CD4-positive, alpha-beta T cell treated with Interleukin-21 for 1 hour (primary cell): Measurements from ENCODE around the gene SEL1L3.

Experiments
- DNase-seq: peaks from one replicate; pipeline ENCODE4 v3.0.0-alpha.2; 2020

The SEL1L3 gene

DNA sequence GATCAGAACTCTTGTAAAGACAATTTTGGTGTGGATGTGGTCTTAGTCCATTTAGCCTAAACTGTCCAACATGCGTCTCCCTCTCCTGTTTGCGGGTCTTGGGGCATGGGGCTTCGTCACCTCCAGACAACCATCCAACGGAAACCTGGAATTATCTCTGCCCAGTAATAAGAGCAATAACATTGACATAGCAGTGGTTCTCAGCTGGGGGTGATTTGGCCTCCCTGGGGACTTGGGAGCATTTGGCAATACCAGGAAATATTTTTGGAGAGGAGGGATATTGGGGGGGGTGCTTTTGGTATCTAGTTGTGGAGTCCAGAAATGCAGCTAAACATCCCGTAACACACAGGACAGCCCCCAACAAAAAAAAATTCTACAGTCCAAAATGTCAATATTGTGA, 47.2 kb downstream of the SEL1L3 start:
- no peak for DNase-seq

DNA sequence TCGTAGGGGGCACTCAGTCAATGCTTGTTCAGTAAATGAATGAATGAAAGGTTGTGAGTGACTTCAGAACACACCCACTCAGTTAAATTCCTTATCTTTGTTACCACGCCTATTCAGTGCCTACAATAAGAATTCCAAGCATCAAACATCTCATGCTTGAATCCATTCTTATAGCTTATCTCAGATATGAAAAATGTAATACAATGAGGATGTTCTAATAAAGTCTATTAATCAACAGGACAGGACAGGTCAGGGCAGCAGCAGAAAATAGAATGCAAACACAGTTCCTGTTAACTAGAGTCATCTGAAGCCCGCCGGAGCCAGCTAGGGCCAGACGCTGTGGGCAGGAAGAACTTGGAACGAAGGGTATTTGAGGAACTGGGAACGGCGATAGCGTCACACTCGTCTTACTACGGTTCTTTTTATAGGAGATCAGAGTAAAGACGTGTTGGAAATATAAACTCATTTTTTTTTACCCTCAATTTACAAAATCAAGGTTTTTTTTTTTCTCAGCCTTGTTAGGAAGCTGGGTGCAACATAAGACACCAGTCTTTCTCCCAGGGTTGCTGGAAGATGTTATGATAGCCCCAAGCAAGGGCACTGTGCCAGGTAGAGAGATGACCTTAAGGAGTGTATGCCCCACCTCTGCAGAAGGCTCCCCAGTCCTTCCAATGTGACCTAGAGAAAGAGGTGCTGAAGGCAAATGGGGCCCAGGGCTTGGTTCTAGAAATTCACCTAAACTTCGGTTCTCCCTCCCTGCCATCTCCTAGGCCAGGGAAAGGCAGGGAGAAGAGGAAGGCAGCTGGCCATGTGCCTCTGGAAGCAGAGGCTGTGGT, 48.3 kb downstream of the SEL1L3 start:
- DNase-seq: peak; percentile 5

DNA sequence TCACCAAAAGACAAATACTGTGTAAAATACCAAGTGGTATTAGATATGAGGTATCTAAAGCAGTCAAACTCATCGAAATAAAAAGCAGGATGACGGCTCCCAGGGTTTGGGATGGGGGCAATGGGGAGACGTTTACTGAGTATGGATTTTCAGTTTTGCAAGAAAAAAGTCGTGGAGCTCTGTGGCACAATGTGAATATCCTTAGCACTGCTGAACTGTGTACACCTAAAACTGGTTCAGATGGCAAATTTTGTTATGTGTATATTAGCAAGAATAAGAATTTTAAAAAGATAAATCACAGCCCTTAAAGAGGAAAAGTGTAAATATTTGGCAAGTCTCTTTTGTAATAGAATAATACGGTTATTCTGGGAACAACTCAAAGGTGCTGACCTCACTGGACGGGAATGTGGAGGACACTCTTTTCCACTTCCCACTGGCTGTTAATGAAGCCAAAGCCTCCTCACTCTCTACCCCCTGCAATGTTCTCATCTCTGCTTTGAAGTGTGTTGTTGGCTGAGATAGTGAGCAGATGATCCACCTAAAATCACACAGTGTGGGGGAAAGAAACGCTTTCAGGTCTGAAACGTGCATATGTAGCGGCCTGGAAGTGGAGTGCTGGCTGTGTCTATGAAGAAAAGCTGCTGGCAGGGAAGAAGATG, 49.2 kb downstream of the SEL1L3 start:
- DNase-seq: no peak

DNA sequence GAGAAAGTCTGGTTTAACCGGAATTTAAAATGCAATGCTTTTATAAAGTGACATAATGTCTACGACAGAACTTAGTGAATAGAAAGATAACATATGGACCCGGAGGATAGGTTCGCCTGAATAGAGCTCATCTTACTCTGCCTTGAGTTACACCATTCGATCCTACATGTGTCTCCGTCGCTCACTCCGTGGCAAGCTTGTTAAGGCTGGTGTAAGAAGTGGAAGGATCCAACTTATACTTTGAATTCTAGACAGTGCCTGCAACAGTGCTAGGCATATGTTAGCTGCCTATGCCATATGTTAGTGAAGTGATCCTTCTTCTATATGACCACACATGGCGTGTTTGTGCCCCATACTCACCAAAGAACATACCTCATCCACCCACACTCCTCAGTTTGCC, 50.9 kb downstream of the SEL1L3 start:
- no peak for DNase-seq

DNA sequence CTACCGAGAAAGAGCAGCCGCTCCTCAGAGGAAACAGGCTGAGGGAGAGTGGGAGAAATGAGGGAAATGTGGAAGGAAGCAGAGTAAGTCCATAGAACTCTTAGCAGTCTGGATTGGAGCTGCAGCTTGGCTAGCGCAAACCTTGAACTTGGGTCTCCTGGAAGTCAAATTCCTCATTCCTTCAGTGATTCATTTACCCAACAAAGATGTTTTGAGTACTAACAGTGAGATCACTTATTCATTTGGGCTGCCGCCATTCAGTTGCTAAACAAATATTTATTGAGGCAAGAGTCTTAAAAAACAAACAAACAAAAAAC, 51.5 kb downstream of the SEL1L3 start:
- DNase-seq: no peak

DNA sequence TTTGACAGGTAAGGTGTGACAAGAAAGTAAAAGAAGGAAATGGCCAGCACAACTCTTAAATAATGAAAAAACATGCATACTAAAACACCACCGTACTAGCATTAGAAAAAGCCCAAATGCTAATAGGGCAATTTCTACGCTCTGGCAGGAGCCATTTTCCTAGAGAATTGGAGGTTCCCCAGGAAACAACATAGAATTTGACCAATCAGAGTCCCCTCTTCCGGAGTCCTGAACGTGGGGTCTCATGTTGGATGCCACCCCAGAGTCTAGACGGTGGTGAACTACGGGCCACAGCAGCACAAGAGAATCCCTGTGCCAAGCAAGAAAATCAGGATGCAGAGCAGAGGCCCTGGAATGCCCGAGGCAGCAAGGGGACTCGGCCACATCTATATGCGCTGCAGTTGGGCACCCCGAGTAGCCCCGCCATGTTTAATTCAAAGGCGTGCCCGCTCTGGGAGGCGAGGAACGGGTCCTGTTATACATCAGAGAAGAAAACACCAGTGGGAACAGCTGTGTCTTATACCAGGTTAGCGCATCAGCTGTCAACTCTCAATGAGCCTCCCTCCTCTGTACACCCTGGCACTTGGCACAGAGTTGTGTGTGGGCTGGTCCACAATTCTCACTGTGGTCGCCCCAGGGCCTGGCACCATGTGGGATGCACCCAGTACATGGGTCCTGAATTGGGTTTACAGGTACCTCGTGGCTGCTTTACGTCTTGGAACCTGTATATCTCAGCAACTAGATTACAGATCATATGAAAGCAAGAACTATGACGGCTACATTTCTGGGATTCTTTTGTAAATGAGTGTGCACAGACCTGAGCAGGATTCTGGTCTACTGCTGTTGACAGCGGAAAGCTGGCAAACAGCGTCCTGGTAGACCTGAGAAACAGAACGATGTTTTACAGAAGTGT, 52.1 kb downstream of the SEL1L3 start:
- DNase-seq: no peak

DNA sequence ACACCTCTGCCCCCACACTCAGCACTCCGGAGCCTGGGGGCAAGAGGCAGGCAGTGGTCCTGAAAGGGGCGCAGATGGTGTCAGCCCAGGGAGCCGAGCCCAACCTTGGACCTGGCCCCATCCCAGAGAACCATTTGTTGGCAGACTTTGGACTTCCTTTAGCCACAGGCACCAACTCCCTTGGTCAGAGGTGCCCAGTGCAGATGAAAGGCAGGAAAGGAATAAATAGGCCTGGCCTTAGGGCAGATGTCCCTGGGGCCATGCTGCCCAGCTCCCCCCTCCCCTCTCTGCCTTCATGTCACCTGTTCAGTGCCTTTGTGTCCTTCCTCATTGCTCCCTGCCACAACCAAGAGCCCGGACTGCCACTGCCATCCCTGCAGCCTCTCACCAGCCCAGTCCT, 52.8 kb downstream of the SEL1L3 start:
- DNase-seq: no peak

DNA sequence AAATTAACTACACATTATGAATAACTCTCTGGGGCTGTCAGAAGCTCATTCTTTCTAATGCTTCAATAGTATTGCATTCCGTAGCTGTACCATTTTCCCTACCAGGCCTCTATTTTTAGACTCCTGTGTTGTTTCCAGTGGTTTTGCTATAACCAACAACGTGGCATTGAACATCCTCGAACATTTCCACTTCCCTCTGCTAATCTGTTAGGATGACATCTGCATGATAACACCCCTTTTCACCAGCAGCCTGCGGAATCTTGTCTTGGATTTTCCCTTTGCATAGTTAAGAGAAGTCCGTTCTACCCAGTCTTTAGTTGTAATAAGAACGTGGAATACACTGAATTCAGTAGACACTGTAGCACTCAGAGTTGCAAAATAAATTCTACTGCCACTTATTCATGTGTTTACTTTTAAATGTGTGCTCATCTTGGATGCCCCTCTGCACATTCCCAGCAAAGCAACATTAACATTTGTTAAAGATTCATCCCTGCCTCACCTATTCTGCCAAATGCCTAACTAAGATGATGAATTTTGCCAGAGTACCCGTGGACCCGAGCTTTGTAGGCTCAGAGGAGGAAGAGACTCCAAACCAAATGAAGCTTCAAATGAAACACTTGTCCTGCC, 55.6 kb downstream of the SEL1L3 start:
- DNase-seq: no peak

DNA sequence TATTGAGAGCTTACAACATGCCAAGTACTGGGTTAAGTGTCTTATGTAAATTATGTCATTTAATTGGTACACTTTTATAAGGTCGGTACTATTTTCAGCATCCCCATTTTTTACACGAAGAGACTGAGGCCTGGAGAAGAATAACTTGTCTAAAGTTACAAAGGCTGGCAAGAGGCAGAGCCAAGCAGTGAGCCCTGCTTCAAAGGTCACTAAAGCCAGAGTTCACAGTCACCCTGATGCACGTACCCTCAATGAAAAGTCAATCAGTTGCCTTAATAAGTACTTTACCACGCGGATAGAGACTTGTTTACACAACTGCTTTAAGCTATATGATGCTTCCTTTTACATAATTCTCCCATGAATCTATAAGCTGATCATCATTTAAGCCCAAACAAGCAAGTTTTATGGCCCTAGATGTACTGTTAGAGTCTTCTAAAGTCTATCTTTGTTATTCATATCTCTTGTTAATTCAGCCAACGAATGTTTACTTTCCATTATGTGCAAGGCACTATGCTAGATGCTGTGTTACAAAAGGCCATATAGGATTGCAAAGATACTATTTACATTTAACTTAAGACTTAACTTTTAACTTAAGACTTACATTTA, 57.4 kb downstream of the SEL1L3 start:
- no peak for DNase-seq

DNA sequence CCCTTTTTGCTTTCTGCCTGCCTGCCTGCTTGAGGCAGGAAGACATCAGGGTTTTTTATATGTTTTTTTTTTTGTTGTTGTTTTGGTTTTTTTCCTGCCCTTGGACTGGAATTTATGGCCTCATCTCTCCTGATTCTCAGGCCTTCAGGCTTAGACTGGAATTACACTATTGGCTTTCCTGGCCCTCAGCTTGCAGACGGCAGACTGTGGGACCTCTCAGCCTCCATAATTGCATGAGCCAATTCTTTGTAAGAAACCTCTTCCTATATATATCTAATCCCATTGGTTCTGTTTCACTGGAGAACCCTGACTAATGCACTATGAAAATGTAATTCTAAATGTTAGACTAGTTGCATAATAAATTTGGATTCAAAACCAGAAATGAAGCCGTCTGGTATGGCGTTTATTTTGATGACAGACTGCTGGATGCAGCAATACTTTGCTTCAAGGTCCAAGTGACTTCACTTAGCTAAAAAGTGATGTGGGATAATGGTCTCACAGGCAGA, 59.0 kb downstream of the SEL1L3 start:
- no peak for DNase-seq

DNA sequence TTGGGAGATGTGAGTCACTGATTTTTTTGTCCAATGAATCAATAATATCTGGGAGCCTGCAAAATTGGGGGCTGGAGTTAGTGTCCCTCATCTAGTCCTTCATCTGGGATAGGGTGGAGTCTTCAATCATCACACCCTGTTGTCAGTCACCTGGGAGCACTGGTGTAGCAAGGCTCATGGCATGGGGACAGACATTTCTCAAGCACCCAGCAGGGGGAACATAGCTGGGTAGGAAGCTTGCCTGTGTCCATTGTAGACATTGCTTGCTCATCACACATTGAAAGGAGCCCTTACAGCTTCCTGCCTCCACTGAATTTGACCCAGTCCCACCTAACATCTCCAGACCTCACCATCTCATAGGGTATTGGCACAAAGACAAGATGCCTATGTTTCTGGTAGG, 61.2 kb downstream of the SEL1L3 start:
- no peak for DNase-seq

DNA sequence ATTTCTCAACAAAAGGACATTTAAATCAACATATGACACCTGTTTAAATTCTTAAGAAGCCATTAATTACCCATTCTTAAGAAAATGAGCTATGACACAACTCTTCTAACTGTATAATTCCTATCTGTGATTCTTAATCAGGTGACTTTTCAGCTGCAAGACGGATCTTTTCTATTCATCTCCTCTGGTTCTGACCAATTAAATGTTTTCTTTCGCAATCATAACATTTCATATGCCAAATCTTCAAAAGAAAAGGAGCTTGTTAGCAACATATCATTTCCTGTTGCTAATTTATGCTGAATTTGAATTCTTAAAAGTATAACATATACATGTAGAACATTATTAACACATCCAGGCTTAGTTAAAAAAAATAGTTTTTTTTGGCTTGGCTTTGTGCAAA, 62.5 kb downstream of the SEL1L3 start:
- no peak for DNase-seq

DNA sequence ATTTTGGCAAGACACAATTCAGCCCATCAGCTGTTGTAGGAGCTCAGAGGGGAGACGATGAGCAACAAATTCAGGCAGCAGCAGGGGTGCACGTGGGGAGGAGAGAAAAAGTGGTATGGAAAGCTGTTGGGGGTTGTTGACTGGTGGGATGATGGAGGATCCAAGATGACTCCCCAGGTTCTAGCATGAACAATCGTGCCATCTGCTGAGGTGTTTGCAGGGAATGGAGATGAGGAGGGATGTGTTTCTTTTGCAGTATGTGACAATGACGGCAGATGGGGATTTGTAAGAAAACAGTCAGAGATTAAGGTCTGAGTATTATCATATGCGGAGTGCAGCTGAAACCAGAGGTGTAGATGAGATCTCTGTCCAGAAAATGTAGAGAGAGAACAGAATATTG, 63.3 kb downstream of the SEL1L3 start:
- no peak for DNase-seq

DNA sequence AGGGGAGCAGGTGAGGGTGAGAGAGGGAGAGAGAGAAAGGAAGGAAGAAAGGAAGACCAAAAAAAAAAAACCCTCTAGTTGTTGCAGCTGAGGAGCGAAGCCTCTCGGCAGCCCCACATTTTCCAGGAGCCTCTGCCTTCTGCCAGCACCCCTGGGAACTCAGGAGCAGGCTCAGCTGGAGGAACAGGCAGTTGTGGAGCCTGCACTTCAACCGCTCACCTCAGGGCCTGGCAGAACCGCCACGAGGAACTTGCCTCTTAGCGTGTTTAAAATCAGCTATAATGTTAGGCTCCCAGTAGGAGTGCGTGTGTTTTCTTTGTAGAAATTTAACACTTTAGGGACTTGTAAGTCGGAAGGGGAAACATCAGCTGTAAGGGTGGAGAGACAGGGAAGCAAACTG, 65.7 kb downstream of the SEL1L3 start:
- DNase-seq: no peak

DNA sequence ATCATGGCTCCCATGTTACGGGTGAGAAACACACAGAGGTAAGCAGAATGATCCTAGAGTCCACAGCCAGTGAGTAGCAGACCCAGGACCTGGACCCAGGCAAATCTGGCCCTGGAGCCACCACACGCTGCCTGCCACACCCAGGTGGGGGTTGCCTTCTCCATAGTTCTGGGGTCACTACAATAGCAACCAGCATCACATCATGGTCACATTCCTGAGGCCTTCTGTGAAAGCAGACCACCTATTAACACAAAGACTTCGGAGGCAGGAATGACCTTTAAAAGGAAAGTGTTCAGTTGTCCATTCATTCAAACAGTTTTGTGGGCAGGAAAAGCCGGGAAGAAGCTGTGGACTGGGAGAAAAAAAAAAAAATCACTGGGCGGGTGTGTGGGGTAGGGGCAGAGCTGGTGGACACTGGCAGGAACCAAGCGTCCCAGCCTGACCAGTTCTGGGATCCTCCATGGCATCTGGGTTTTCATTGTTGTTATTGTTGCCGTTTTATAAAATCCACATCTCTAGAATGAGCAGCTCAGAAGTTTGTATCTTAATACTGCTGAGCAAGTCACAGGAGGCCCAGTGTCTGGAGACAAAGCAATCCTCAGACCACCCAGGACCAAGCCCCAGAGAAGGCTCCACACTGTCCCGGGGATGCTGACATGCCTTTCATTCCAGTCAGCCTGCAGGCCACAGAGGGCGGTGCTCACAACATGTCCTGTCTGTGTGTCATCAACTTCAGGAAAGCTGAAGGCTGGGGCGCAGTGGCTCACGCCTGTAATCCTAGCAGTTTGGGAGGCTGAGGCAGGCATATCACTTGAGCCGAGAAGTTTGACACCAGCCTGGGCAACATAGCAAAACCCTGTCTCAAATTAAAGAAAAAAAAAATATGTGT, 67.0 kb downstream of the SEL1L3 start:
- no peak for DNase-seq

DNA sequence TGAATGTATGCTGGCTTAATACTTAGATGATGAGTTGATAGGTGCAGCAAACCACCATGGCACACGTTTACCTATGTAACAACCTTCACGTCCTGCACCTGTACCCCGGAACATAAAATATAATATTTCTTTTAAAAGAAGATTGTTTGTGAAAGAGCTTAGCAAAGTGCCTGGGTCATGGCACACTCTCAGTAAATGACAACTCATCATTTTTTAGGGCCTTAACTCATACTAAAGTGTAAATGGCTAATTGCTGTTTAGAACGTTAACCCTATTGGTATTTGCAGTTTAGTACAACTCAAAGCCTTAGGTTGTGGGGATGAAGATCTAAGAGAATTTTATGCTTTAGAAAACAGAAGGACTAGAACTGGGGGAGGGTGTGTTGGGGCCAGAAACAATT, 67.7 kb downstream of the SEL1L3 start:
- DNase-seq: no peak

DNA sequence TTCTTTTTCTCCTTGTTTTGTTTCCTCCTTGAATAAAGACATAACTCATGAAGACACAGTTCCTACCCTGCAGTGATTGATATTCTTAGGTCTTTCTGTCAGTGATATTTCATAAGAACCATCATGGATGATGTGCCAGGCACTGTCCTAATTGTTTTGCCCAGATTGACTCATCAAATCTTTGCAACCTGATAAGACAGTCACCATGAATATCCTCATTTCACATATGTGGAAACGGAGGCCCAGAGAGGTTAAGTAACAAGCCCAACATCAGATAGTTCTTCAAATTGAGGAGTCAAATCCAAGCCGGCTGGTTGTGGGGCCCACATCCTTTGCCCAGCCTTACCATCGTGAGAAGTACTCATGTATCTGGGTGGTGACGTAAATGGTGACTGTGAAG, 69.9 kb downstream of the SEL1L3 start:
- DNase-seq: no peak

DNA sequence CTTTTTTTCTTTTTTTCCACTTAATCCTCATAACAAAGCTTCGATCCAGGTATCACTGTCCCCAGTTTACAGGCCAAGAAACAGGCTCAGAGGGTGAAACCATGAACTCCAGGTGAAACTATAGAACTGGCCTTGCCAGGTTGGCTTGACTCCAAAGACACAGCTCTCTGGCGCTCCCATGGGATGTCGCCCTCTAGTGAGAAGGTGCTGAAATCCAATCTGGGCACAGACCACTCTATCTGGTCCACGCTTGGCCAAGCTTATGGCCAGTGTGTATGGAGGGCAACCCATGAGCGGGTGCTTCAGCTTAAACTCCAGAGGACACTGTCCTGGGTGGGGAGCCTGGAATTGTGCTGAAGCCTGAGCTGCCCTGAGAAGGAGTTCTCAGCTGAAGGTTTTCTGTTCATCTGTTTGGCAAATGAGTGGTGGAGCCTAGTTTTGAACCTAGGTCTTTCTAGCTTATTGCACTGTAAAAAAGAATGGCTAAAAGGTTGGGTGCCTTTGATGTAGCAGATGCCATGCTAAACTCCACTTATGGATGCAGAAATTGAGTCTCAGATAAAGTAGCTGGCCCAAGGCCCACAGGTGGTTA, 70.5 kb downstream of the SEL1L3 start:
- no peak for DNase-seq

DNA sequence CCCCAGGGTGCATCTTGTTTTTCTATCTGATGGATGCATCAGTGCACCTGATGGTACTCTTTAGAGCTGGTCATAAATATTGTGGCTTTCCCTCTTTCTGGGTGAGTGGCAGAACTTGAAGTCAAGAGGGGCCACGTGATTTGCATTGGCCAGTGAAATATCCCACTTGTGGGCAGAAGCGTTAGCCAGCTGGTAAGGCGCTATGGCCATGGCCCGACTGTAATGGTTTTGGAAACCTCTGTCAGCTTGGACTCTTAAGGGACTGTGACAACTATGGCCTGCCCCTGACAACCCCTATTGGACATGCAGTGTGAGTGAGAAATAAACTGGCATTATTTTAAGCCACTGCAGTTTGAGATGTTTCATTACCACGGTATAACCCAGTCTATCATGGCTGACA, 72.8 kb downstream of the SEL1L3 start:
- DNase-seq: no peak

DNA sequence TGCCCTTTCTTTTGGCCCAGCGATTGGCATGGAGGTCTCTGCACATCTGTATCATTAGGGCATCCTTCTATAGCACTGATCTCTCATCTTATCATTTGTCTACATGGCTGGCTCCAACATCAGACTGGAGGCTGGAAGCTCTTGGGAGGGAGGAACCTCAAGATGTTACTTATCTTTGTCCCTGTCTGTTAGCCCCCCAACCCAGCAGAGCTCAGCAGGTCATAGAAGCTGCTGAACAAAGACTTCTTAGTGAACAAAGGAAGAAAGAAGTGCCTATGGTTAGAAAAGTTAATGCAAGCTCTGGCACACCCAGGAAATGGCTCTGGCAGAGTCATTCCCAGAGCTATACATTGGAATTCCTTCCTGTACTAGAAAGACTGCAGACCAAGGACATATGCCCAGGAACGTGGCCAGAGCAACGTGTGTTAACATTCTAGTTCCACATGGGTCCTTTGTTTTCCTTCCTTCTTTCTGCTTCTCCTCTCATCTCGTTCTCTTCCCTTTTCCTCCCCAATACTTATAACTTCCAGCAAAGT, 74.0 kb downstream of the SEL1L3 start:
- no peak for DNase-seq

DNA sequence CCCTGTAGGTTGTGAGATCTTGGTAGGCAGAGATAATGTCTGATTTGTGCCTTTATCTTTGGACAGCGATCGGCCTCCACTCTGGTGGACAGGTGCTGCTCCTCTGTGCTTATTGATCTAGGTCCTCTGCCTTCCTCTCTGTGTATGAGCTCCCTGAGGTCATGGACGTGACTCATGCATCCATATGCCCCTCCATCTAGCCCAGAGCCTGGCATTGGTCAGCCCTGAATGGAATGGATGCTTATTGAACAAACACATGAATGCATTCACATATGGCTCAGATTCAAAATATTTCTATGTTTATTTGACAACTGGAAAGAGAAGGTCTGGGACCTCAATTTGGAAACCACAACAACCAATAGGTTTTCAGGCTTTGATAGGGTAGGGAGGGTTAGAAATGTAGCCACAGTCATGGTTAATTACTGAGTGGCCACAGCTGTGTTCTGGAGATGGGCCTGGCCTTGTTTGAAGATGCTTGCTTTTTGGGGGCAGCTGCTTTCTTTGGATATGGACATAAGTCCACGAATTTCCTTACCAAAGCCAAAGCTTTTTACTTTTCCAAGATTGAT, 76.2 kb downstream of the SEL1L3 start:
- no peak for DNase-seq
